GM23338 (cell line): ENCODE data around the gene FAM163A. TPM values are rescaled to one million over a fixed set of nuclear protein-coding genes. Genes with fewer than 3 reads are reported as not detected.

Experiments
- ATAC-seq: fragments of 200-7000 bp; cut with Tn5 transposase; 3 replicates; pipeline ENCODE4 v1.9.1; 2020
- DNase-seq: peaks from one replicate; pipeline ENCODE4 v3.0.0-alpha.2; 2015; ENCODE audit warnings: low spot score
- H2AFZ ChIP-seq: fragments of 200-600 bp; sonication (generic); 2 replicates; pipeline ENCODE4 v1.8.0; 2016; ENCODE audit warnings: antibody characterized with exemption, mild to moderate bottlenecking, moderate library complexity
- H3F3A ChIP-seq: fragments of 200-600 bp; sonication (generic); replicated peaks from 2 replicates; pipeline ENCODE4 v1.8.0; 2017; ENCODE audit warnings: antibody characterized with exemption, mixed run types, low read depth
- H3K27ac ChIP-seq: fragments of 200-600 bp; sonication (generic); 2 replicates; pipeline ENCODE4 v1.6.1; 2016; ENCODE audit warnings: low read depth
- H3K27me3 ChIP-seq: fragments of 200-600 bp; sonication (generic); 2 replicates; pipeline ENCODE4 v1.8.0; 2016; ENCODE audit warnings: mild to moderate bottlenecking, mixed run types, moderate library complexity; ENCODE audit not compliant: insufficient read depth
- H3K36me3 ChIP-seq: fragments of 200-600 bp; sonication (generic); 2 replicates; pipeline ENCODE4 v1.8.0; 2016; ENCODE audit warnings: mild to moderate bottlenecking; ENCODE audit not compliant: insufficient read depth
- H3K4me1 ChIP-seq: fragments of 200-600 bp; sonication (generic); 2 replicates; pipeline ENCODE4 v1.8.0; 2016; ENCODE audit warnings: mild to moderate bottlenecking, moderate library complexity; ENCODE audit not compliant: insufficient read depth
- H3K4me2 ChIP-seq: fragments of 200-600 bp; sonication (generic); 2 replicates; pipeline ENCODE4 v1.7.1; 2017; ENCODE audit warnings: mixed run types
- H3K4me3 ChIP-seq: fragments of 200-600 bp; sonication (generic); 2 replicates; pipeline ENCODE4 v1.6.1; 2016; ENCODE audit warnings: mixed run types
- H3K79me2 ChIP-seq: fragments of 200-600 bp; sonication (generic); replicated peaks from 2 replicates; pipeline ENCODE4 v1.8.0; 2017; ENCODE audit warnings: mild to moderate bottlenecking; ENCODE audit not compliant: insufficient read depth
- H3K9me2 ChIP-seq: fragments of 200-600 bp; sonication (generic); 2 replicates; pipeline ENCODE4 v1.8.0; 2017; ENCODE audit not compliant: insufficient read depth
- H4K20me1 ChIP-seq: fragments of 200-600 bp; sonication (generic); replicated peaks from 2 replicates; pipeline ENCODE4 v1.8.0; 2017; ENCODE audit warnings: mild to moderate bottlenecking; ENCODE audit not compliant: insufficient read depth
- H3K27ac Mint-ChIP-seq: 2 replicates; pipeline ENCODE4 v1.8.0; 2020; ENCODE audit warnings: inconsistent platforms, mild to moderate bottlenecking, moderate library complexity, mixed read lengths
- H3K27me3 Mint-ChIP-seq: 3 replicates; pipeline ENCODE4 v1.8.0; 2022; ENCODE audit warnings: low read depth, mild to moderate bottlenecking, moderate library complexity, mixed read lengths, inconsistent platforms; ENCODE audit not compliant: insufficient read depth, poor library complexity
- H3K36me3 Mint-ChIP-seq: 3 replicates; pipeline ENCODE4 v1.8.0; 2021; ENCODE audit warnings: low read depth, mild to moderate bottlenecking, inconsistent platforms, moderate library complexity, mixed read lengths
- H3K4me1 Mint-ChIP-seq: 3 replicates; pipeline ENCODE4 v1.8.0; 2020; ENCODE audit warnings: mild to moderate bottlenecking, inconsistent platforms, mixed read lengths
- H3K4me3 Mint-ChIP-seq: 3 replicates; pipeline ENCODE4 v1.8.0; 2021; ENCODE audit warnings: moderate library complexity, mild to moderate bottlenecking, inconsistent platforms, mixed read lengths
- H3K9me3 Mint-ChIP-seq: 3 replicates; pipeline ENCODE4 v1.8.0; 2020; ENCODE audit warnings: moderate library complexity, mild to moderate bottlenecking, inconsistent platforms, mixed read lengths
- CREB1 ChIP-seq: fragments of 250-450 bp; sonication (Bioruptor Pico); IDR thresholded peaks from 2 replicates; pipeline ENCODE4 v1.5.0; 2020; ENCODE audit warnings: low read depth, mild to moderate bottlenecking, moderate library complexity
- ETS1 ChIP-seq: IDR thresholded peaks from 2 replicates; pipeline ENCODE4 v1.6.1; 2016; ENCODE audit warnings: antibody characterized with exemption
- EZH2 ChIP-seq: fragments of 200-600 bp; sonication (generic); IDR thresholded peaks from one replicate; pipeline ENCODE4 v1.8.0; 2017; ENCODE audit warnings: antibody characterized with exemption, mild to moderate bottlenecking, low read depth; ENCODE audit not compliant: unreplicated experiment
- EZH2phosphoT487 ChIP-seq: fragments of 200-600 bp; sonication (generic); IDR thresholded peaks from one replicate; pipeline ENCODE4 v1.8.1; 2018; ENCODE audit warnings: antibody characterized with exemption; ENCODE audit not compliant: unreplicated experiment
- JUNB ChIP-seq: IDR thresholded peaks from one replicate; pipeline ENCODE4 v1.6.1; 2016; ENCODE audit warnings: antibody characterized with exemption; ENCODE audit not compliant: unreplicated experiment
- POLR2AphosphoS5 ChIP-seq: IDR thresholded peaks from 2 replicates; pipeline ENCODE4 v1.6.1; 2016; ENCODE audit warnings: antibody characterized with exemption, low read depth
- REST ChIP-seq: IDR thresholded peaks from one replicate; pipeline ENCODE4 v1.6.1; 2018; ENCODE audit warnings: antibody characterized with exemption; ENCODE audit not compliant: unreplicated experiment
- STAT1 ChIP-seq: IDR thresholded peaks from one replicate; pipeline ENCODE4 v1.6.1; 2016; ENCODE audit warnings: antibody characterized with exemption; ENCODE audit not compliant: unreplicated experiment
- ZNF114 ChIP-seq: fragments of 250-450 bp; sonication (Bioruptor Pico); IDR thresholded peaks from 2 replicates; pipeline ENCODE4 v1.5.0; 2020; ENCODE audit warnings: mild to moderate bottlenecking, moderate library complexity
- polyA plus RNA-seq: library from polyadenylated mRNA; unstranded; fragments of >200 nt; fragmentation: Nextera tagmentation; extraction: Ambion mirVana; gene quantifications from 2 replicates; pipeline ENCODE4 v1.2.1, GENCODE V29; 2016
- total RNA-seq: library from RNA; depleted of rRNA; stranded (reverse); fragments of >200 nt; shearing (Covaris generic); gene quantifications from 2 replicates; pipeline ENCODE4 v1.2.3, GENCODE V29; 2014
- TF ChIP-seq, protein P1 (sequence below), 2 experiments: fragments of 200-600 bp in 1 of 2; sonication (generic) in 1 of 2; conservative IDR thresholded peaks; 2 replicates each; pipeline versions ENCODE4 v1.5.1 to v1.6.1; 2016 to 2017; ENCODE audit warnings: antibody characterized with exemption in 2 of 2, low read depth in 2 of 2, mild to moderate bottlenecking in 2 of 2, moderate library complexity in 1 of 2

The FAM163A gene
- total and polyA plus RNA-seq, 2 experiments from 2014 or later: not detected

GRCh38 chr1:179754041-179754624 is 11.0 kb downstream of the FAM163A start:
- no peaks in the 10 kb centered on the region for H4K20me1 ChIP-seq
- H3K9me2 ChIP-seq: 0 out of 2 replicates have a peak, but pooled peaks cover 12% of the 10 kb centered on the region
- Mint-ChIP-seq H3K27me3 (peaks cover 1% of the 10 kb centered on the region), H3K4me1 (no peaks in the 10 kb centered on the region), H3K9me3 (peaks cover 3% of the 10 kb centered on the region; the same call in 1 of the 3 replicates), H3K36me3 (no peaks in the 10 kb centered on the region), H3K27ac (no peak overlapping the region), H3K4me3 (no peak overlapping the region)
- H3K36me3 ChIP-seq: no peaks in the 10 kb centered on the region
- ATAC-seq: no peak
- H2AFZ ChIP-seq: no peak overlapping the region
- TF ChIP-seq REST (no peak), POLR2AphosphoS5 (no peak), ETS1 (no peak), STAT1 (no peak), ZNF114 (CRISPR knock-in tag) (no peak)
- no peaks in the 10 kb centered on the region for H3F3A ChIP-seq
- no peak overlapping the region for H3K4me2 ChIP-seq
- no peak overlapping the region for H3K27ac ChIP-seq
- no peaks in the 10 kb centered on the region for H3K4me1 ChIP-seq
- H3K4me3 ChIP-seq: no peak overlapping the region
- no peaks in the 10 kb centered on the region for H3K79me2 ChIP-seq
- no peaks in the 10 kb centered on the region for H3K27me3 ChIP-seq
- DNase-seq: no peak

GRCh38 chr1:179757933-179758332 is 14.8 kb downstream of the FAM163A start:
- no peak overlapping the region for H3K4me3 Mint-ChIP-seq
- no peaks in the 10 kb centered on the region for H3K4me1 ChIP-seq
- no peak overlapping the region for H3K27ac Mint-ChIP-seq
- DNase-seq (no peak), ATAC-seq (no peak)
- no peak overlapping the region for H2AFZ ChIP-seq
- H3K4me2 ChIP-seq: no peak overlapping the region
- no peaks in the 10 kb centered on the region; the same call in 2 of the 3 replicates for H3K9me3 Mint-ChIP-seq
- H3F3A ChIP-seq: no peaks in the 10 kb centered on the region
- H3K27me3 Mint-ChIP-seq: peaks cover 4% of the 10 kb centered on the region
- H4K20me1 ChIP-seq: no peaks in the 10 kb centered on the region
- H3K4me1 Mint-ChIP-seq: no peaks in the 10 kb centered on the region
- H3K36me3 Mint-ChIP-seq: peaks cover 3% of the 10 kb centered on the region; the same call in 1 of the 3 replicates
- no peak overlapping the region for H3K4me3 ChIP-seq
- no peaks in the 10 kb centered on the region for H3K36me3 ChIP-seq
- no peaks in the 10 kb centered on the region for H3K27me3 ChIP-seq
- no peaks in the 10 kb centered on the region for H3K79me2 ChIP-seq
- 0 out of 2 replicates have a peak, but pooled peaks cover 6% of the 10 kb centered on the region for H3K9me2 ChIP-seq
- H3K27ac ChIP-seq: no peak overlapping the region
- TF ChIP-seq, protein P1, sequence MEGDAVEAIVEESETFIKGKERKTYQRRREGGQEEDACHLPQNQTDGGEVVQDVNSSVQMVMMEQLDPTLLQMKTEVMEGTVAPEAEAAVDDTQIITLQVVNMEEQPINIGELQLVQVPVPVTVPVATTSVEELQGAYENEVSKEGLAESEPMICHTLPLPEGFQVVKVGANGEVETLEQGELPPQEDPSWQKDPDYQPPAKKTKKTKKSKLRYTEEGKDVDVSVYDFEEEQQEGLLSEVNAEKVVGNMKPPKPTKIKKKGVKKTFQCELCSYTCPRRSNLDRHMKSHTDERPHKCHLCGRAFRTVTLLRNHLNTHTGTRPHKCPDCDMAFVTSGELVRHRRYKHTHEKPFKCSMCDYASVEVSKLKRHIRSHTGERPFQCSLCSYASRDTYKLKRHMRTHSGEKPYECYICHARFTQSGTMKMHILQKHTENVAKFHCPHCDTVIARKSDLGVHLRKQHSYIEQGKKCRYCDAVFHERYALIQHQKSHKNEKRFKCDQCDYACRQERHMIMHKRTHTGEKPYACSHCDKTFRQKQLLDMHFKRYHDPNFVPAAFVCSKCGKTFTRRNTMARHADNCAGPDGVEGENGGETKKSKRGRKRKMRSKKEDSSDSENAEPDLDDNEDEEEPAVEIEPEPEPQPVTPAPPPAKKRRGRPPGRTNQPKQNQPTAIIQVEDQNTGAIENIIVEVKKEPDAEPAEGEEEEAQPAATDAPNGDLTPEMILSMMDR (conservative IDR thresholded peaks at IDR 0.05; ENCODE audit: low read depth in 2 of 2): no peak
- TF ChIP-seq EZH2phosphoT487: no peak
- no peak for TF ChIP-seq CREB1 (CRISPR knock-in tag)
- TF ChIP-seq EZH2: no peak
- TF ChIP-seq STAT1: no peak
- no peak for TF ChIP-seq ZNF114 (CRISPR knock-in tag)
- no peak for TF ChIP-seq JUNB
- no peak for TF ChIP-seq REST
